HG03342 (cell line): Measurements from ENCODE around the gene PCDHA5.
"Not testable (repeated sequence)": the region's sequence is repeated elsewhere in the genome, so short reads cannot be mapped to it uniquely, and the experiment has no call there.

Experiments used
- ATAC-seq: cut with Tn5 transposase; IDR thresholded peaks from one replicate; pipeline ENCODE4 v1.9.1; 2021; ENCODE audit warnings: mild to moderate bottlenecking, moderate library complexity; ENCODE audit not compliant: unreplicated experiment

The PCDHA5 gene

DNA sequence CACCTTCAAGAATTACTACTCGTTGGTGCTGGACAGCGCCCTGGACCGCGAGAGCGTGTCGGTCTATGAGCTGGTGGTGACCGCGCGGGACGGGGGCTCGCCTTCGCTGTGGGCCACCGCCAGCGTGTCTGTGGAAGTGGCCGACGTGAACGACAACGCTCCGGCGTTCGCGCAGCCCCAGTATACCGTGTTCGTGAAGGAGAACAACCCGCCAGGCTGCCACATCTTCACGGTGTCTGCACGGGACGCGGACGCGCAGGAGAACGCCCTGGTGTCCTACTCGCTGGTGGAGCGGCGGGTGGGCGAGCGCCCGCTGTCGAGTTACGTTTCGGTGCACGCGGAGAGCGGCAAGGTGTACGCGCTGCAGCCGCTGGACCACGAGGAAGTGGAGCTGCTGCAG is 1.6 kb downstream of the PCDHA5 start:
- ATAC-seq: not testable (repeated sequence)

DNA sequence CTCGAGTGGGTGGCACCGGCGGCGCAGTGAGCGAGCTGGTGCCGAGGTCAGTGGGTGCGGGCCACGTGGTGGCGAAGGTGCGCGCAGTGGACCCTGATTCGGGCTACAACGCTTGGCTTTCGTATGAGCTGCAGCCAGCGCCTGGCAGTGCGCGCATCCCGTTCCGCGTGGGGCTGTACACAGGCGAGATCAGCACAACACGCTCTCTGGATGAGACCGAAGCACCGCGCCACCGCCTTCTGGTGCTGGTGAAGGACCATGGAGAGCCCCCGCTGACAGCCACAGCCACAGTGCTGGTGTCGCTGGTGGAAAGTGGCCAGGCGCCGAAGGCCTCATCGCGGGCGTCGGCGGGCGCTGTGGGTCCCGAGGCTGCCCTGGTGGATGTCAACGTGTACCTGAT is 2.1 kb downstream of the PCDHA5 start:
- no peak for ATAC-seq

DNA sequence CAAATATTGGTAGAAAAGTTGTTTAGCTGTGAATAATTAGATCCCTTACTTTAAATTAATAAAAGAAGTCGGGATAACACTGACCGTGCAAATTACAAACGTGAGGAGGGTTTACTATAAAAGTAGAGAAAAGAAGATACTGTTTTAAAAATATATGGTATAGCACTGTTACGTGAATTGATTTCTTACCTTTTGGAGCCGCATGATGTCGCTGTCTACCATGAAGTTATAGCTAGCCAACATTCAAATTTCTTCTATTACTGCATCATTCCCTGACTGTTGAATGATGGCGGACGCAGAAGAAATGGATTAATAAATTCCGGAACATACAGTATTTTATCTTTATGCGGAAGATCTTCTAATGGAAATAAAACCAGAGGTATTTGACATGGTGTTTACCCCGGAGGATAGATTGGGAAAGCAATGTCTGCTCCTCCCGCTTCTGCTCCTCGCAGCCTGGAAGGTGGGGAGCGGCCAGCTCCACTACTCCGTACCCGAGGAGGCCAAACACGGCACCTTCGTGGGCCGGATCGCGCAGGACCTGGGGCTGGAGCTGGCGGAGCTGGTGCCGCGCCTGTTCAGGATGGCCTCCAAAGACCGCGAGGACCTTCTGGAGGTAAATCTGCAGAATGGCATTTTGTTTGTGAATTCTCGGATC is 6.4 kb downstream of the PCDHA5 start, which contains the start of gene PCDHA6:
Gene PCDHA6, plus strand, starts transcription at position 257 of the 658 bp plus-strand sequence. Its CDS starts 132 bp downstream, at position 389.
- ATAC-seq: no peak

DNA sequence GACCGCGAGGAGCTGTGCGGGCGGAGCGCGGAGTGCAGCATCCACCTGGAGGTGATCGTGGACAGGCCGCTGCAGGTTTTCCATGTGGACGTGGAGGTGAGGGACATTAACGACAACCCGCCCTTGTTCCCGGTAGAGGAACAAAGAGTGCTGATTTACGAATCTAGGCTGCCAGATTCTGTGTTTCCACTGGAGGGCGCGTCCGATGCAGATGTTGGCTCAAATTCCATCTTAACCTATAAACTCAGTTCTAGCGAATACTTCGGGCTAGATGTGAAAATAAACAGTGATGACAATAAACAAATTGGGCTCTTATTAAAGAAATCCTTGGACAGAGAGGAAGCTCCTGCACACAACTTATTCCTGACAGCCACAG is 6.9 kb downstream of the PCDHA5 start:
- ATAC-seq: no peak

DNA sequence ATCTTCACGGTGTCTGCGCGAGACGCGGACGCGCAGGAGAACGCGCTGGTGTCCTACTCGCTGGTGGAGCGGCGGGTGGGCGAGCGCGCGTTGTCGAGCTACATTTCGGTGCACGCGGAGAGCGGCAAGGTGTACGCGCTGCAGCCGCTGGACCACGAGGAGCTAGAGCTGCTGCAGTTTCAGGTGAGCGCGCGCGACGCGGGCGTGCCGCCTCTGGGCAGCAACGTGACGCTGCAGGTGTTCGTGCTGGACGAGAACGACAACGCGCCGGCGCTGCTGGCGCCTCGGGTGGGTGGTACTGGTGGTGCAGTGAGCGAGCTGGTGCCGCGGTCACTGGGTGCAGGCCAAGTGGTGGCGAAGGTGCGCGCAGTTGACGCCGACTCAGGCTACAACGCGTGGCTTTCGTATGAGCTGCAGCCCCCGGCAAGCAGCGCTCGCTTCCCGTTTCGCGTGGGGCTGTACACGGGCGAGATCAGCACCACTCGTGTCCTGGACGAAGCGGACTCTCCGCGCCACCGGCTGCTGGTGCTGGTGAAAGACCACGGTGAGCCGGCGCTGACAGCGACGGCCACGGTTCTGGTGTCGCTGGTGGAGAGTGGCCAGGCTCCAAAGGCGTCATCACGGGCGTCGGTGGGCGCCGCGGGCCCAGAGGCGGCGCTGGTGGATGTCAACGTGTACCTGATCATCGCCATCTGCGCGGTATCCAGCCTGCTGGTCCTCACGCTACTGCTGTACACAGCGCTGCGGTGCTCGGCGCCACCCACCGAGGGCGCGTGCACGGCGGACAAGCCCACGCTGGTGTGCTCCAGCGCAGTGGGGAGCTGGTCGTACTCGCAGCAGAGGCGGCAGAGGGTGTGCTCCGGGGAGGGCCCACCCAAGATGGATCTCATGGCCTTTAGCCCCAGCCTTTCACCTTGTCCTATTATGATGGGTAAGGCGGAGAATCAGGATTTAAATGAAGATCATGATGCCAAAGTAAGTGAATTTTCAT is 8.4 kb downstream of the PCDHA5 start:
- not testable (repeated sequence) for ATAC-seq

DNA sequence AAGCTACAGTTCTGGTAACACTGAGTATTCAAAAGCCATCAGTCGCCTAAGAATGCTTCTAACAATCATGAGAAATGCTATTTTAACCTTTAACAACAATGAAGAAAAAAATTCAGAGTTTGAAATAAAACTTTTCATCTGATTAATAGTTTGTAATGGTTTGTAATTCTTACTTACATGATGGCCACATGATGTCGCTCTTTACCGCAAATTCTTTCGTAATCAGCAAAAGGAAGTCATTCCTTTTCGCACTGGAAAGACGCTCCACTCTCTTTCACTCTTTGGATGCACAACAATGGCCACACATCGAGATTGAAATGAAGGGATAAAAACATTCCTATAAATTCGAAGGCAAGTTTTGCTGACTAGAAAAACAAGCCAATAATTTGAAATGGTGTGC is 12.6 kb downstream of the PCDHA5 start, which contains the start of gene PCDHA7:
Gene PCDHA7, plus strand, starts transcription at position 277 of the 400 bp plus-strand sequence. Its CDS starts 115 bp downstream, at position 392.
- no peak for ATAC-seq

DNA sequence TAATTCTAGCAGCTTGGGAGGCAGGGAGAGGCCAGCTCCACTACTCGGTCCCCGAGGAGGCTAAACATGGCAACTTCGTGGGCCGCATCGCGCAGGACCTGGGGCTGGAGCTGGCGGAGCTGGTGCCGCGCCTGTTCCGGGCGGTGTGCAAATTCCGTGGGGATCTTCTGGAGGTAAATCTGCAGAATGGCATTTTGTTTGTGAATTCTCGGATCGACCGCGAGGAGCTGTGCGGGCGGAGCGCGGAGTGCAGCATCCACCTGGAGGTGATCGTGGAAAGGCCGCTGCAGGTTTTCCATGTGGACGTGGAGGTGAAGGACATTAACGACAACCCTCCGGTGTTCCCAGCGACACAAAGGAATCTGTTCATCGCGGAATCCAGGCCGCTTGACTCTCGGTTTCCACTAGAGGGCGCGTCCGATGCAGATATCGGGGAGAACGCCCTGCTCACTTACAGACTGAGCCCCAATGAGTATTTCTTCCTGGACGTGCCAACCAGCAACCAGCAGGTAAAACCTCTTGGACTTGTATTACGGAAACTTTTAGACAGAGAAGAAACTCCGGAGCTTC is 13.1 kb downstream of the PCDHA5 start:
- ATAC-seq: not testable (repeated sequence)

DNA sequence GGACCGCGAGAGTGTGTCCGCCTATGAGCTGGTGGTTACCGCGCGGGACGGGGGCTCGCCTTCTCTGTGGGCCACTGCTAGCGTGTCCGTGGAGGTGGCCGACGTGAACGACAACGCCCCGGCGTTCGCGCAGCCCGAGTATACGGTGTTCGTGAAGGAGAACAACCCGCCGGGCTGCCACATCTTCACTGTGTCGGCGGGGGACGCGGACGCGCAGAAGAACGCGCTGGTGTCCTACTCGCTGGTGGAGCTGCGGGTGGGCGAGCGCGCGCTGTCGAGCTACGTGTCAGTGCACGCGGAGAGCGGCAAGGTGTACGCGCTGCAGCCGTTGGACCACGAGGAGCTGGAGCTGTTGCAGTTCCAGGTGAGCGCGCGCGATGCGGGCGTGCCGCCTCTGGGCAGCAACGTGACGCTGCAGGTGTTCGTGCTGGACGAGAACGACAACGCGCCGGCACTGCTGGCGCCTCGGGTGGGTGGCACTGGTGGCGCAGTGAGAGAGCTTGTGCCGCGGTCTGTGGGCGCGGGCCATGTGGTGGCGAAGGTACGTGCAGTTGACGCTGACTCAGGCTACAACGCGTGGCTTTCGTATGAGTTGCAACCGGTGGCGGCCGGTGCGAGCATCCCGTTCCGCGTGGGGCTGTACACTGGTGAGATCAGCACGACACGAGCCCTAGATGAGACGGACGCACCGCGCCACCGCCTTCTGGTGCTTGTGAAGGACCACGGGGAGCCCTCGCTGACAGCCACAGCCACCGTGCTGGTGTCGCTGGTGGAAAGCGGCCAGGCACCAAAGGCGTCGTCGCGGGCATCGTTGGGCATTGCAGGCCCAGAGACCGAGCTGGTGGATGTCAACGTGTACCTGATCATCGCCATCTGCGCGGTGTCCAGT is 14.5 kb downstream of the PCDHA5 start:
- no peak for ATAC-seq

DNA sequence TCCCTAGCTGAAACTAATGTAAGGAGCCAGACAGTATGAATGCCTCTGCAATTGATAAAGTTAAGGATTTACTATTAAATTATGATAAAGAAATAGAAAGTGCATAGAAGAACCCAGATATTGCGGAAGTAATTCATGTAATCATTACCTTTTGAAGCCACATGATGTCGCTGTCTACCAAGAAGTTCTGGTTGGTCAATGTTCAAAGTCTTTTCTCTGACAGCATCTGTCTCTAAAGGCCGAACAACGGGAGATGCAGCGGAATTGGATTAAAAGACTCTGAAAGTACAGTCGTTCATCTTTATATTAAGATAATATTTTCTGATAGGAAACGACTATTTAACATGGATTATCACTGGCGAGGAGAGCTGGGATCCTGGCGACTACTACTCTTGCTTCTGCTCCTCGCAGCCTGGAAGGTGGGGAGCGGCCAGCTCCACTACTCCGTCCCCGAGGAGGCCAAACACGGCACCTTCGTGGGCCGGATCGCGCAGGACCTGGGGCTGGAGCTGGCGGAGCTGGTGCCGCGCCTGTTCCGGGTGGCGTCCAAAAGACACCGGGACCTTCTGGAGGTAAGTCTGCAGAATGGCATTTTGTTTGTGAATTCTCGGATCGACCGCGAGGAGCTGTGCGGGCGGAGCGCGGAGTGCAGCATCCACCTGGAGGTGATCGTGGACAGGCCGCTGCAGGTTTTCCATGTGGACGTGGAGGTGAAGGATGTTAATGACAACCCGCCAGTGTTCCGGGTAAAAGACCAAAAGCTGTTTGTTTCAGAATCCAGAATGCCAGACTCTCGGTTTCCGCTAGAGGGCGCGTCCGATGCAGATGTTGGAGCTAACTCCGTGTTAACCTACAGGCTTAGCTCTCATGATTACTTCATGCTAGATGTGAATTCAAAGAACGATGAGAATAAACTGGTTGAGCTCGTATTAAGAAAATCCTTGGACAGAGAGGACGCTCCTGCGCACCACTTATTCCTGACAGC is 19.9 kb downstream of the PCDHA5 start, which contains the start of gene PCDHA8:
Gene PCDHA8, plus strand, starts transcription at position 210 of the 985 bp plus-strand sequence. Its CDS starts 135 bp downstream, at position 345.
- ATAC-seq: no peak

DNA sequence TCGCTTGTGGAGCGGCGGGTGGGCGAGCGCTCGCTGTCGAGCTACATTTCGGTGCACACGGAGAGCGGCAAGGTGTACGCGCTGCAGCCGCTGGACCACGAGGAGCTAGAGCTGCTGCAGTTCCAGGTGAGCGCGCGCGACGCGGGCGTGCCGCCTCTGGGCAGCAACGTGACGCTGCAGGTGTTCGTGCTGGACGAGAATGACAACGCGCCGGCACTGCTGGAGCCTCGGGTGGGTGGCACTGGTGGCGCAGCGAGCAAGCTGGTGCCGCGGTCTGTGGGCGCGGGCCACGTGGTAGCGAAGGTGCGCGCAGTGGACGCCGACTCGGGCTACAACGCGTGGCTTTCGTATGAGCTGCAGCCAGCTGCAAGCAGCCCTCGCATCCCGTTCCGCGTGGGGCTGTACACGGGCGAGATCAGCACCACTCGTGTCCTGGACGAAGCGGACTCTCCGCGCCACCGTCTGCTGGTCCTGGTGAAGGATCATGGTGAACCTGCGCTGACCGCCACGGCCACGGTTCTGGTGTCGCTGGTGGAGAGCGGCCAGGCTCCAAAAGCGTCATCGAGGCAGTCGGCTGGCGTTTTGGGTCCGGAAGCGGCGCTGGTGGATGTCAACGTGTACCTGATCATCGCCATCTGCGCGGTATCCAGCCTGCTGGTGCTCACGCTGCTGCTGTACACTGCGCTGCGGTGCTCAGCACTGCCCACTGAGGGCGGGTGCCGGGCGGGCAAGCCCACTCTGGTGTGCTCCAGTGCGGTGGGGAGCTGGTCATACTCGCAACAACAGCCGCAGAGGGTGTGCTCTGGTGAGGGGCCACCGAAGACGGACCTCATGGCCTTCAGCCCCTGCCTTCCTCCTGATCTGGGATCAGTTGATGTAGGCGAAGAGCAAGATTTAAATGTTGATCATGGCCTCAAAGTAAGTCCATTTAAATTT is 21.7 kb downstream of the PCDHA5 start:
- no peak for ATAC-seq

DNA sequence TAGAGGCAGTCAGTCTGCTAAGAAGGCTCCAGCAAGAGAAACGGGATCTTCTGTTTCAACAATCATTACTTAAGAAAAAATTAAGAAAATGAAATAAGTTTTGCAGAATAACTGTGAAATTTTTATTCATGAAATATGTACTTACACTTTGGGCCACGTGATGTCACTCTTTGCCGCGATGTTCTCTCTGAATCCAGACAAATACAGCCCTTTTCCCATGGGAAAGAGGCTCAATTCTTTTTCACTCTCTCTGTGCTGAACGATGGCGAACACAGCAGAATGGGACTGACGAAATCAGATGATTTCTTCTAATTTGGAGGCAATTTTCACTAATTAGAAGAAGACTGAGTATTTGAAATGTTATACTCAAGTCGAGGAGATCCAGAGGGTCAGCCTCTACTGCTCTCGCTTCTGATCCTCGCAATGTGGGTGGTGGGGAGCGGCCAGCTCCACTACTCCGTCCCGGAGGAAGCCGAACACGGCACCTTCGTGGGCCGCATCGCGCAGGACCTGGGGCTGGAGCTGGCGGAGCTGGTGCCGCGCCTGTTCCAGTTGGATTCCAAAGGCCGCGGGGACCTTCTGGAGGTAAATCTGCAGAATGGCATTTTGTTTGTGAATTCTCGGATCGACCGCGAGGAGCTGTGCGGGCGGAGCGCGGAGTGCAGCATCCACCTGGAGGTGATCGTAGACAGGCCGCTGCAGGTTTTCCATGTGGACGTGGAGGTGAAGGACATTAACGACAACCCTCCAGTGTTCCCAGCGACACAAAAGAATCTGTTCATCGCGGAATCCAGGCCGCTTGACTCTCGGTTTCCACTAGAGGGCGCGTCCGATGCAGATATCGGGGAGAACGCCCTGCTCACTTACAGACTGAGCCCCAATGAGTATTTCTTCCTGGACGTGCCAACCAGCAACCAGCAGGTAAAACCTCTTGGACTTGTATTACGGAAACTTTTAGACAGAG is 27.0 kb downstream of the PCDHA5 start, which contains the start of gene PCDHA9:
Gene PCDHA9, plus strand, starts transcription at position 244 of the 964 bp plus-strand sequence. Its CDS starts 114 bp downstream, at position 358.
- not testable (repeated sequence) for ATAC-seq

DNA sequence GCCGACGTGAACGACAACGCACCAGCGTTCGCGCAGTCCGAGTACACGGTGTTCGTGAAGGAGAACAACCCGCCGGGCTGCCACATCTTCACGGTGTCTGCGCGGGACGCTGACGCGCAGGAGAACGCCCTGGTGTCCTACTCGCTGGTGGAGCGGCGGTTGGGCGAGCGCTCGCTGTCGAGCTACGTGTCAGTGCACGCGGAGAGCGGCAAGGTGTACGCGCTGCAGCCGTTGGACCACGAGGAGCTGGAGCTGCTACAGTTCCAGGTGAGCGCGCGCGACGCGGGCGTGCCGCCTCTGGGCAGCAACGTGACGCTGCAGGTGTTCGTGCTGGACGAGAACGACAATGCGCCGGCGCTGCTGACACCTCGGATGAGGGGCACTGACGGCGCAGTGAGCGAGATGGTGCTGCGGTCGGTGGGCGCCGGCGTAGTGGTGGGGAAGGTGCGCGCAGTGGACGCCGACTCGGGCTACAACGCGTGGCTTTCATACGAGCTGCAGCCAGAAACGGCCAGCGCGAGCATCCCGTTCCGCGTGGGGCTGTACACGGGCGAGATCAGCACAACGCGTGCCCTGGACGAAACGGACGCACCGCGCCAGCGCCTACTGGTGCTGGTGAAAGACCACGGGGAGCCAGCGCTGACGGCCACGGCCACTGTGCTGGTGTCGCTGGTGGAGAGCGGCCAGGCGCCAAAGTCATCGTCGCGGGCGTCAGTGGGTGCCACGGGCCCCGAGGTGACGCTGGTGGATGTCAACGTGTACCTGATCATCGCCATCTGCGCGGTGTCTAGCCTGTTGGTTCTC is 28.6 kb downstream of the PCDHA5 start:
- ATAC-seq: not testable (repeated sequence)

DNA sequence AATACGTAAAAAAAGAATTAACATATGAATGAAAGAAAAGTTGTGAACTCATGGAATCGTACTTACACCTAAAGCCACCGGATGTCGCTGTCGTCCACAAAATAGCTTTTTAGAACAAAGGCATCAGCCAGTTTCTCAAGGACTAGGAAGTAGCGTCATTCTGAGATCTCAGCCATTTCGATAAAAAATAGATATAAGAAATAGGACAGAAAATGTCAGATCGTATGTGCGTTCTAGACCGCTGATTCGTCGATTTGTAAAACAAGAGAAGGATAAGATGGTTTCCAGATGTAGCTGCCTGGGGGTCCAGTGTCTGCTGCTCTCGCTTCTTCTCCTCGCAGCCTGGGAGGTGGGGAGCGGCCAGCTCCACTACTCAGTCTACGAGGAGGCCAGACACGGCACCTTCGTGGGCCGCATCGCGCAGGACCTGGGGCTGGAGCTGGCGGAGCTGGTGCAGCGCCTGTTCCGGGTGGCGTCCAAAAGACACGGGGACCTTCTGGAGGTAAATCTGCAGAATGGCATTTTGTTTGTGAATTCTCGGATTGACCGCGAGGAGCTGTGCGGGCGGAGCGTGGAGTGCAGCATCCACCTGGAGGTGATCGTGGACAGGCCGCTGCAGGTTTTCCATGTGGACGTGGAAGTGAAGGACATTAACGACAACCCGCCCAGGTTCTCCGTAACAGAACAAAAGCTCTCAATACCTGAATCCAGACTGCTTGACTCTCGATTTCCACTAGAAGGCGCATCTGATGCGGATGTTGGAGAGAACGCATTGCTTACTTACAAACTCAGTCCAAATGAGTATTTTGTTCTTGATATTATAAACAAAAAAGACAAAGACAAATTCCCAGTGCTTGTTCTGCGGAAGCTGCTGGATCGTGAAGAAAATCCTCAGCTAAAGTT is 34.6 kb downstream of the PCDHA5 start, which contains the start of gene PCDHA10:
Gene PCDHA10, plus strand, starts transcription at position 126 of the 903 bp plus-strand sequence. Its CDS starts 152 bp downstream, at position 278.
- no peak for ATAC-seq

DNA sequence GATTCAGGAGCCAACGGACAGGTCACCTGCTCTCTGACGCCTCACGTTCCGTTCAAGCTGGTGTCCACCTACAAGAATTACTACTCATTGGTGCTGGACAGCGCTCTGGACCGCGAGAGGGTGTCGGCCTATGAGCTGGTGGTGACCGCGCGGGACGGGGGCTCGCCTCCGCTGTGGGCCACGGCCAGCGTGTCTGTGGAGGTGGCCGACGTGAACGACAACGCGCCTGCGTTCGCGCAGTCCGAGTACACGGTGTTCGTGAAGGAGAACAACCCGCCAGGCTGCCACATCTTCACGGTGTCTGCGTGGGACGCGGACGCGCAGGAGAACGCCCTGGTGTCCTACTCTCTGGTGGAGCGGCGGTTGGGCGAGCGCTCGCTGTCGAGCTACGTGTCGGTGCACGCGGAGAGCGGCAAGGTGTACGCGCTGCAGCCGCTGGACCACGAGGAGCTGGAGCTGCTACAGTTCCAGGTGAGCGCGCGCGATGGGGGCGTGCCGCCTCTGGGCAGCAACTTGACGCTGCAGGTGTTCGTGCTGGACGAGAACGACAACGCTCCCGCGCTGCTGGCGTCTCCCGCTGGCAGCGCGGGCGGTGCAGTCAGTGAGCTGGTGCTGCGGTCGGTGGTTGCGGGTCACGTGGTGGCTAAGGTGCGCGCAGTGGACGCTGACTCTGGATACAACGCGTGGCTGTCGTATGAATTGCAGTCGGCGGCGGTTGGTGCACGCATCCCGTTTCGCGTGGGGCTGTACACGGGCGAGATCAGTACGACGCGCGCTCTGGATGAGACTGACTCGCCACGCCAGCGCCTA is 36.0 kb downstream of the PCDHA5 start:
- no peak for ATAC-seq
